ENCODE data around the gene RAPGEF5. TPM values are rescaled to one million over a fixed set of nuclear protein-coding genes. Genes with fewer than 3 reads are reported as not detected.

Gene RAPGEF5
- polyA plus RNA-seq, 1 donor (not counting 4 experiments of a cell fraction or from before 2014, with no cell fraction given): 2.1 TPM

DNA sequence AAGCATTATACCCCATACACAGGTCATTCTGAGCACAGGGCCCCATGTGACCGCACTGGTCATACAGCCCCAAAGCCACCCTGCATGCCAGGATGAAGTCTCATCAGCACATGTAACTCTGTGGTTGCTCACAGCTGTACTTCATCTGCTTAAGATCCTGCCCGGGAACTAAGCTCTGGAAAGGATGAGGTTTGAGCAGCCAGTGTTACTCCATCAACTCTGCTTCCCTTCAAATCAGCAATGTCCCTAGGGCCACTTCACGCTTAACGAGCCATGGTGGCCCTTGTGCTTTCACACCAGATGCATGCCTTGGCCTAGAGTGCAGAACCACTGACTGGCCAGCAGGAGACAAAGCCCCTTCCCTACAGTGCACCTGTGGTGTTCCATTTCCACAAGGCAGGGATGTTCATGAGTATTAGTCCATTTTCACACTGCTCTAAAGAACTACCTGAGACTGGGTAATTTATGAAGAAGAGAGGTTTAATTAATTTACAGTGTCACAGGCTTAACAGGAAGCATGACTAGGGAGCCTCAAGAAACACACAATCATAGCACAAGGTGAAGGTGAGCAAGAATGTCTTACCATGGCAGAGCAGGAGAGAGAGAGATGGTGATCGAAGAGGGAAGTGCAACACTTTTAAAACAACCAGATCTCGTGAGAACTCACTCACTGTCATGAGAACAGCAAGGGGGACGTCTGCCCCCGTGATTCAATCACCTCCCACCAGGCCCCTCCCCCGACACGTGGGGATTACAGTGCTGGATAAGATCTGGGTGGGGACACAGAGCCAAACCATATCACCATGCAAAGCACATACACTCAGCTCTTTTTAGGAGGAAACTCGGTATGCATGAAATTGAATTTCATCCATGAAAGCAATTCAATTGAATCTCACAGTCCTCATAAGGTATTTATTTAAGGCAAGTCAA lies 262.3 kb downstream of the RAPGEF5 start:
- H3K9ac ChIP-seq (ENCODE audit: control insufficient read depth, extremely low read depth, insufficient read depth, low read length): no peak overlapping the region
- dilution Hi-C loops (cut with MboI; ENCODE audit: extremely low pct_ligation_motif_present, low sequenced_read_pairs): no loop called here
- peaks cover 4% of the 10 kb centered on the region for H3K27me3 ChIP-seq (ENCODE audit: control insufficient read depth, extremely low read depth, insufficient read depth, low read length)
- no peak overlapping the region for H3K27ac ChIP-seq (ENCODE audit: control insufficient read depth, insufficient read depth, low read length)
- TF ChIP-seq, protein P1, sequence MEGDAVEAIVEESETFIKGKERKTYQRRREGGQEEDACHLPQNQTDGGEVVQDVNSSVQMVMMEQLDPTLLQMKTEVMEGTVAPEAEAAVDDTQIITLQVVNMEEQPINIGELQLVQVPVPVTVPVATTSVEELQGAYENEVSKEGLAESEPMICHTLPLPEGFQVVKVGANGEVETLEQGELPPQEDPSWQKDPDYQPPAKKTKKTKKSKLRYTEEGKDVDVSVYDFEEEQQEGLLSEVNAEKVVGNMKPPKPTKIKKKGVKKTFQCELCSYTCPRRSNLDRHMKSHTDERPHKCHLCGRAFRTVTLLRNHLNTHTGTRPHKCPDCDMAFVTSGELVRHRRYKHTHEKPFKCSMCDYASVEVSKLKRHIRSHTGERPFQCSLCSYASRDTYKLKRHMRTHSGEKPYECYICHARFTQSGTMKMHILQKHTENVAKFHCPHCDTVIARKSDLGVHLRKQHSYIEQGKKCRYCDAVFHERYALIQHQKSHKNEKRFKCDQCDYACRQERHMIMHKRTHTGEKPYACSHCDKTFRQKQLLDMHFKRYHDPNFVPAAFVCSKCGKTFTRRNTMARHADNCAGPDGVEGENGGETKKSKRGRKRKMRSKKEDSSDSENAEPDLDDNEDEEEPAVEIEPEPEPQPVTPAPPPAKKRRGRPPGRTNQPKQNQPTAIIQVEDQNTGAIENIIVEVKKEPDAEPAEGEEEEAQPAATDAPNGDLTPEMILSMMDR (optimal IDR thresholded peaks at IDR 0.05 in 1 of 3, IDR thresholded peaks at IDR 0.05 in 1 of 3, conservative IDR thresholded peaks at IDR 0.05 in 1 of 3; ENCODE audit: extremely low read depth in 1 of 3, insufficient read depth in 2 of 3, low read length in 3 of 3): no peak
- no peak for TF ChIP-seq EZH2 (IDR thresholded peaks at IDR 0.05; ENCODE audit: low read length)
- H3K36me3 ChIP-seq (ENCODE audit: control insufficient read depth in 2 of 2, extremely low read depth in 1 of 2, insufficient read depth in 2 of 2, low read length in 2 of 2): no peaks in the 10 kb centered on the region
- no peaks in the 10 kb centered on the region for H4K20me1 ChIP-seq (ENCODE audit: control insufficient read depth, extremely low read depth, insufficient read depth, low read length)
- H3K79me2 ChIP-seq (ENCODE audit: control insufficient read depth, insufficient read depth, low read length): no peaks in the 10 kb centered on the region
- H3K9me3 ChIP-seq (ENCODE audit: control insufficient read depth, low read depth, low read length): no peaks in the 10 kb centered on the region
- DNase-seq (ENCODE audit: low read depth, low spot score): no peak
- FAIRE-seq: no peak
- no peak overlapping the region for H3K4me3 ChIP-seq (ENCODE audit: control insufficient read depth in 2 of 3, extremely low read depth in 1 of 3, insufficient read depth in 2 of 3, low read depth in 1 of 3, low read length in 3 of 3)
- H2AFZ ChIP-seq (ENCODE audit: control insufficient read depth, low read length): no peak overlapping the region
- no peaks in the 10 kb centered on the region for H3K4me1 ChIP-seq (ENCODE audit: control insufficient read depth, extremely low read depth, insufficient read depth, low read length)
- H3K9me1 ChIP-seq (ENCODE audit: control insufficient read depth, extremely low read depth, insufficient read depth, low read length): no peaks in the 10 kb centered on the region
- H3K4me2 ChIP-seq (ENCODE audit: control insufficient read depth, extremely low read depth, insufficient read depth, low read depth, low read length): no peak overlapping the region

DNA sequence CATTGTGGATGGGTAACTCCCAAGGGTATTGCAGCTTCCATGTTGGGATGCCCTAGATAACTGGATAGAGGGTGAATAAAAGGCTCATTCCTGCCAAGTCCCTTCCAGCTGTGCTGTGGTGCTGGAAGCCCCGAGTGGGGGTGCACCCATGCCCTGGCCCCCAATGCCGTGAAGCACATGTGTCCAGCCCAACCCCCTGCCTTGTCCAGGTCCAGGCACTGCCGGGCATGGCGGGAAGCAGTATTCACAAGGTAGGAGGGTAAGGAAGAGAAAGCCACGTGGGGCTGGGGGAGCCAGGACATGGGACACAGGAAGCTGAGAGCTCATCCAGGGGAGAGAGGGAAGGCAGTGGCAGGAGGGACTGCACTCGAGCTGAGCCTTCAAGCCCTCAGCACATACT lies 263.0 kb downstream of the RAPGEF5 start:
- TF ChIP-seq, protein P1 (optimal IDR thresholded peaks at IDR 0.05 in 1 of 3, IDR thresholded peaks at IDR 0.05 in 1 of 3, conservative IDR thresholded peaks at IDR 0.05 in 1 of 3; ENCODE audit: extremely low read depth in 1 of 3, insufficient read depth in 2 of 3, low read length in 3 of 3): no peak
- no peak for TF ChIP-seq EZH2 (IDR thresholded peaks at IDR 0.05; ENCODE audit: low read length)
- no peak for DNase-seq (ENCODE audit: low read depth, low spot score)

More for the DNA sequence above, 263.0 kb downstream of the RAPGEF5 start:
- Histone ChIP-seq H3K4me3 (ENCODE audit: control insufficient read depth in 2 of 3, extremely low read depth in 1 of 3, insufficient read depth in 2 of 3, low read depth in 1 of 3, low read length in 3 of 3) (no peak overlapping the region), H3K79me2 (ENCODE audit: control insufficient read depth, insufficient read depth, low read length) (no peaks in the 10 kb centered on the region), H3K27me3 (ENCODE audit: control insufficient read depth, extremely low read depth, insufficient read depth, low read length) (peaks cover 4% of the 10 kb centered on the region), H3K36me3 (ENCODE audit: control insufficient read depth in 2 of 2, extremely low read depth in 1 of 2, insufficient read depth in 2 of 2, low read length in 2 of 2) (no peaks in the 10 kb centered on the region), H3K9me1 (ENCODE audit: control insufficient read depth, extremely low read depth, insufficient read depth, low read length) (no peaks in the 10 kb centered on the region), H3K4me1 (ENCODE audit: control insufficient read depth, extremely low read depth, insufficient read depth, low read length) (no peaks in the 10 kb centered on the region), H4K20me1 (ENCODE audit: control insufficient read depth, extremely low read depth, insufficient read depth, low read length) (no peaks in the 10 kb centered on the region), H3K9ac (ENCODE audit: control insufficient read depth, extremely low read depth, insufficient read depth, low read length) (no peak overlapping the region), H2AFZ (ENCODE audit: control insufficient read depth, low read length) (no peak overlapping the region), H3K4me2 (ENCODE audit: control insufficient read depth, extremely low read depth, insufficient read depth, low read depth, low read length) (no peak overlapping the region), H3K9me3 (ENCODE audit: control insufficient read depth, low read depth, low read length) (no peaks in the 10 kb centered on the region), H3K27ac (ENCODE audit: control insufficient read depth, insufficient read depth, low read length) (no peak overlapping the region)
- no peak for FAIRE-seq
- dilution Hi-C loops (cut with MboI; ENCODE audit: extremely low pct_ligation_motif_present, low sequenced_read_pairs): no loop called here

Measured in keratinocyte (primary cell).